GM23248 (cell line): ENCODE data around the gene VASN.

Experiments
- EZH2 ChIP-seq: fragments of 200-600 bp; sonication (generic); IDR thresholded peaks from 2 replicates; pipeline ENCODE4 v1.6.1; 2018; ENCODE audit warnings: antibody characterized with exemption, mild to moderate bottlenecking; ENCODE audit not compliant: insufficient read depth, poor library complexity, severe bottlenecking
- EZH2phosphoT487 ChIP-seq: fragments of 200-600 bp; sonication (generic); IDR thresholded peaks from 2 replicates; pipeline ENCODE4 v1.6.1; 2018; ENCODE audit warnings: antibody characterized with exemption, moderate library complexity, mild to moderate bottlenecking, low read depth; ENCODE audit not compliant: insufficient read depth

DNA sequence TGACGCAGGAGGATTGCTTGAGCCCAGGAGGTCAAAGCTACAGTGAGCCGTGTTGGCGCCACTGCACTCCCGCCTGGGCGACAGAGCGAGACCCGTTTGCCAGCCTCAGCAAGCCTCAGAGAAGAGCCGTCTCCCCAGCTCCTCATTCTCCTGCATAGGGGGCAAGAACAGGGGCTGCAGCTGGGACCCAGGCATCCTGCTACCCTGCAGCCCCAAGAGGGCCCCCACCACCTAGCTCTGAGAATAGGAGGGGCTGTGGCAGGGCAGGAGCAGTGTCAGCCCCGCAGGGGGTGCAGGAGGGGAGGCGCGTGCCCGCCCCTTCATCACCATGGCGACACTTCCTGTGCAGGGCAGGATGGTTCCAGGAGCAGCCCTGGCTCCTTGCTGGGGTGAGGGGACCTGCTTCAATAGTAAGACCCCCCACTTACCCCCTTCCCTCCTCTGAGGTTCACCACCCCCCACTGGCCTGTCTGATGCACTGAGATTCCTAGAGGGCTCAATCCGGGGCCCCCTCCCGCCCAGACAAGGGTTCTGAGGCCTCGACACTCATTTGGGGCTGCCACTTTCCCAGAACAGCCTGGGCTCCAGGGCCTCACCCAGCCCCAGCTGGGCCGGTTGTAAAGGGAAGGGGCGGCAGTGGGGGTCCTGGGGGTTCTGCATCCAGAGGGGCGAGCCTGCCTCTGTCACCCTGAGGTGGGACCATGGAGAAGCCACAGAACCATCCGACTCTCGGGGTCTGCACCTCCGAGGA is 20.2 kb downstream of the VASN start:
- TF ChIP-seq EZH2 (no peak), EZH2phosphoT487 (no peak)
